A673 (cell line): Measurements from ENCODE around the gene PRKCQ.

Experiments used
- EZH2 ChIP-seq: fragments of 200-600 bp; sonication (generic); IDR thresholded peaks from 2 replicates; pipeline ENCODE4 v1.6.1; 2017; ENCODE audit warnings: borderline replicate concordance, low read depth, mild to moderate bottlenecking, mixed read lengths, antibody characterized with exemption, low read length; ENCODE audit not compliant: poor library complexity, severe bottlenecking
- TF ChIP-seq, protein P1 (sequence below): fragments of 300-800, 200-600 bp; sonication (generic); conservative IDR thresholded peaks from 2 replicates; pipeline ENCODE4 v1.5.1; 2017; ENCODE audit warnings: low read depth, mild to moderate bottlenecking, antibody characterized with exemption, low read length, moderate library complexity, mixed read lengths

DNA sequence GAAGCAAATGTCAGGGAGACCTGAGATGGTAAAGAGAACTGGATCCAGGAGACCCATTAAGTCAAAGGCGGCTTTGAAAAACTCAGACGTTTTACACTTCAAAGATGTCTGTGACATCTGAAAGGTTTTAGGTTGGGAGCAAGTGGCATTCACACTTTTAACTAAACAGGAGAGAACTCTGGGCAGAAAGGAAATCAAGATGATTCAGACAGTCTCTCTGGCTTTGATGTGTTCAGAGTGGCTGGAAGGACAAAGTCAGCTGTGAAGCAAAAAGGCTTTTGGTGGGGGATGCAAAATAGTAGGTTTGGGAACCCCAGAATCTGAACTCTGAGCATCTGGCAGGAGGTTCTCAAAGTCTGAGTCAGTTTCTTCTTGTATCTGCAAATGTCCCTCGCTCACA, 66.6 kb downstream of the PRKCQ start:
- TF ChIP-seq EZH2 = no peak
- TF ChIP-seq, protein P1, sequence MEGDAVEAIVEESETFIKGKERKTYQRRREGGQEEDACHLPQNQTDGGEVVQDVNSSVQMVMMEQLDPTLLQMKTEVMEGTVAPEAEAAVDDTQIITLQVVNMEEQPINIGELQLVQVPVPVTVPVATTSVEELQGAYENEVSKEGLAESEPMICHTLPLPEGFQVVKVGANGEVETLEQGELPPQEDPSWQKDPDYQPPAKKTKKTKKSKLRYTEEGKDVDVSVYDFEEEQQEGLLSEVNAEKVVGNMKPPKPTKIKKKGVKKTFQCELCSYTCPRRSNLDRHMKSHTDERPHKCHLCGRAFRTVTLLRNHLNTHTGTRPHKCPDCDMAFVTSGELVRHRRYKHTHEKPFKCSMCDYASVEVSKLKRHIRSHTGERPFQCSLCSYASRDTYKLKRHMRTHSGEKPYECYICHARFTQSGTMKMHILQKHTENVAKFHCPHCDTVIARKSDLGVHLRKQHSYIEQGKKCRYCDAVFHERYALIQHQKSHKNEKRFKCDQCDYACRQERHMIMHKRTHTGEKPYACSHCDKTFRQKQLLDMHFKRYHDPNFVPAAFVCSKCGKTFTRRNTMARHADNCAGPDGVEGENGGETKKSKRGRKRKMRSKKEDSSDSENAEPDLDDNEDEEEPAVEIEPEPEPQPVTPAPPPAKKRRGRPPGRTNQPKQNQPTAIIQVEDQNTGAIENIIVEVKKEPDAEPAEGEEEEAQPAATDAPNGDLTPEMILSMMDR = no peak
